ENCODE measurements around the gene CAPN11.

CAPN11 gene

DNA sequence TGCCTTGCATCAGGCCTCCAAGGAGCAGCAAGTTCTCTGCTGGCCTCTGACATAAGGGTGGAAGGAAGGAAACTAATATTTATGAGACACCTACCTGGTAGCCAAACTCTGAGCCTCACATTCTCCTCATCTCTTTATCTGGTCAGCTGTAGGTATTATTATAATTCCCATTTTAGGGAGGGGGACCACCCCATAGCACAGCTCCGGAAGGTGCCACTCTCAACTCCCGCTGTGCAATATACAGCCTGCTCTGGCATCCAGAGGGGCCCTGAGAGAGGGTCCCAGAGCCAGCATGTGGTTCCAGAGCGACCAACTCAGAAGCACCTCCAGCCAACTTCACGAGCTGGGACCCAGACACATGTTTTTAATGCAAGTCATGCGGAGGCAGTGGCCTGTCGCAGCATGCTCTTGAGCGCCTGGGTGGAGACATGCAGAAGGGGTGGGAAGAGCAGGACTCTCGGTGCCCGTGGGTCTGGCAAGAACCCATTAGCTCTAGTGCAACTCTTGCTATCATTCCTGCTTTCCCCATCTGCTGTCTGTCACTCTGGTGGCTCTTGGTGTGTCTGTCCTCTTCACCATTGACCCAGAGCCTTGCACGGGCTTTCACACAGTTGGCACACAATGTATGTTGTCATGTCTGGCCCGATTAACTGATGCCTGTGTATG, 43.2 kb downstream of the CAPN11 start:
- H3K4me2 ChIP-seq (ENCODE audit: low read depth, low read length, poor library complexity, severe bottlenecking): no peak overlapping the region
- no peaks in the 10 kb centered on the region for H3K27me3 ChIP-seq (ENCODE audit: low read length)
- TF ChIP-seq EZH2phosphoT487 (conservative IDR thresholded peaks at IDR 0.05; ENCODE audit: low read length): no peak
- TF ChIP-seq, protein P1, sequence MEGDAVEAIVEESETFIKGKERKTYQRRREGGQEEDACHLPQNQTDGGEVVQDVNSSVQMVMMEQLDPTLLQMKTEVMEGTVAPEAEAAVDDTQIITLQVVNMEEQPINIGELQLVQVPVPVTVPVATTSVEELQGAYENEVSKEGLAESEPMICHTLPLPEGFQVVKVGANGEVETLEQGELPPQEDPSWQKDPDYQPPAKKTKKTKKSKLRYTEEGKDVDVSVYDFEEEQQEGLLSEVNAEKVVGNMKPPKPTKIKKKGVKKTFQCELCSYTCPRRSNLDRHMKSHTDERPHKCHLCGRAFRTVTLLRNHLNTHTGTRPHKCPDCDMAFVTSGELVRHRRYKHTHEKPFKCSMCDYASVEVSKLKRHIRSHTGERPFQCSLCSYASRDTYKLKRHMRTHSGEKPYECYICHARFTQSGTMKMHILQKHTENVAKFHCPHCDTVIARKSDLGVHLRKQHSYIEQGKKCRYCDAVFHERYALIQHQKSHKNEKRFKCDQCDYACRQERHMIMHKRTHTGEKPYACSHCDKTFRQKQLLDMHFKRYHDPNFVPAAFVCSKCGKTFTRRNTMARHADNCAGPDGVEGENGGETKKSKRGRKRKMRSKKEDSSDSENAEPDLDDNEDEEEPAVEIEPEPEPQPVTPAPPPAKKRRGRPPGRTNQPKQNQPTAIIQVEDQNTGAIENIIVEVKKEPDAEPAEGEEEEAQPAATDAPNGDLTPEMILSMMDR (IDR thresholded peaks at IDR 0.05; ENCODE audit: insufficient read depth, low read length, poor library complexity, severe bottlenecking): no peak
- no peak overlapping the region for H3K4me3 ChIP-seq (ENCODE audit: insufficient read depth, low read length, poor library complexity, severe bottlenecking)
- no peak overlapping the region for H3K9ac ChIP-seq (ENCODE audit: low read length)
- H2AFZ ChIP-seq (ENCODE audit: low read depth, low read length, severe bottlenecking): no peak overlapping the region
- H4K20me1 ChIP-seq (ENCODE audit: low read depth, low read length): no peaks in the 10 kb centered on the region
- no peaks in the 10 kb centered on the region for H3K79me2 ChIP-seq (ENCODE audit: insufficient read depth, low read length)
- no peaks in the 10 kb centered on the region for H3K9me2 ChIP-seq (replicated peaks; ENCODE audit: insufficient read depth, low read length)
- no peak overlapping the region for H3K27ac ChIP-seq (ENCODE audit: low read depth, low read length)
- no peaks in the 10 kb centered on the region for H3K36me3 ChIP-seq (ENCODE audit: low read length)
- no peaks in the 10 kb centered on the region for H3F3A ChIP-seq (ENCODE audit: insufficient read depth)
- no peaks in the 10 kb centered on the region for H3K9me3 ChIP-seq (ENCODE audit: insufficient read depth, low read length)

DNA sequence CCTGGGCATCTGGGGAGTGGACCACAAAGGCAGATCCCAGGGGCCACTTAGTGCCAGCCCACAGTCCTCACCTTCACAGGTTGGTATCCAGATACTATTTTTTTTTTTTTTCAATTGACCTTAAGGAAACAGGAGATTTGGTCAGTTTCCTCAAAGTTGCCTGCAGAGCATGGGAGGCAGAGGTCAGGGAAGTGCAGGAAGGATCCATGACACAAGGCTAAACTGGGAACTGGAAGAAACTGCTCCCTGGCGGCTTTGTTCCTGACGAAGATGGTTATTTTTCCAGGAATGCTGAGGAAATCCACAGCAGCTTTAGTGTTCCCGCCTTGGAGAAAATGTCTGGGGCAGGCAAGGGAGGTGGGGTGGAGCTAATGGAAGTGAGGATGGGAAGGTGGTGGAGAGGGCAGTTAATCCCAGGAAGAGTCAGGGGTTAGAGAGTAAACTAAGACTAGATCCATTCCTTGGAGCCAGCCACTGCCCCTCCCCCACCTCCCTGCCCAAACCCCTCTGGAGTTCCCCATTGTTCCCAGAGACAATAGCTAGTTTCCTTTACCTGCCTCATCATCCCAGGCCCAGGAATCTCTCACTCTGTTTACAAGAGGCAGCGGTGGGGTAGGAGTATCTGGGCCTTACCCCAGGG, 43.8 kb downstream of the CAPN11 start:
- no peak overlapping the region for H3K27ac ChIP-seq (ENCODE audit: low read depth, low read length)
- H3K4me3 ChIP-seq (ENCODE audit: insufficient read depth, low read length, poor library complexity, severe bottlenecking): no peak overlapping the region
- no peaks in the 10 kb centered on the region for H3F3A ChIP-seq (ENCODE audit: insufficient read depth)
- H3K9me3 ChIP-seq (ENCODE audit: insufficient read depth, low read length): no peaks in the 10 kb centered on the region
- H3K27me3 ChIP-seq (ENCODE audit: low read length): no peaks in the 10 kb centered on the region
- no peak overlapping the region for H3K9ac ChIP-seq (ENCODE audit: low read length)
- H4K20me1 ChIP-seq (ENCODE audit: low read depth, low read length): no peaks in the 10 kb centered on the region
- H2AFZ ChIP-seq (ENCODE audit: low read depth, low read length, severe bottlenecking): no peak overlapping the region
- no peaks in the 10 kb centered on the region for H3K9me2 ChIP-seq (replicated peaks; ENCODE audit: insufficient read depth, low read length)
- no peak overlapping the region for H3K4me2 ChIP-seq (ENCODE audit: low read depth, low read length, poor library complexity, severe bottlenecking)
- no peak for TF ChIP-seq EZH2phosphoT487 (conservative IDR thresholded peaks at IDR 0.05; ENCODE audit: low read length)
- TF ChIP-seq, protein P1 (IDR thresholded peaks at IDR 0.05; ENCODE audit: insufficient read depth, low read length, poor library complexity, severe bottlenecking): no peak
- no peaks in the 10 kb centered on the region for H3K36me3 ChIP-seq (ENCODE audit: low read length)
- no peaks in the 10 kb centered on the region for H3K79me2 ChIP-seq (ENCODE audit: insufficient read depth, low read length)

DNA sequence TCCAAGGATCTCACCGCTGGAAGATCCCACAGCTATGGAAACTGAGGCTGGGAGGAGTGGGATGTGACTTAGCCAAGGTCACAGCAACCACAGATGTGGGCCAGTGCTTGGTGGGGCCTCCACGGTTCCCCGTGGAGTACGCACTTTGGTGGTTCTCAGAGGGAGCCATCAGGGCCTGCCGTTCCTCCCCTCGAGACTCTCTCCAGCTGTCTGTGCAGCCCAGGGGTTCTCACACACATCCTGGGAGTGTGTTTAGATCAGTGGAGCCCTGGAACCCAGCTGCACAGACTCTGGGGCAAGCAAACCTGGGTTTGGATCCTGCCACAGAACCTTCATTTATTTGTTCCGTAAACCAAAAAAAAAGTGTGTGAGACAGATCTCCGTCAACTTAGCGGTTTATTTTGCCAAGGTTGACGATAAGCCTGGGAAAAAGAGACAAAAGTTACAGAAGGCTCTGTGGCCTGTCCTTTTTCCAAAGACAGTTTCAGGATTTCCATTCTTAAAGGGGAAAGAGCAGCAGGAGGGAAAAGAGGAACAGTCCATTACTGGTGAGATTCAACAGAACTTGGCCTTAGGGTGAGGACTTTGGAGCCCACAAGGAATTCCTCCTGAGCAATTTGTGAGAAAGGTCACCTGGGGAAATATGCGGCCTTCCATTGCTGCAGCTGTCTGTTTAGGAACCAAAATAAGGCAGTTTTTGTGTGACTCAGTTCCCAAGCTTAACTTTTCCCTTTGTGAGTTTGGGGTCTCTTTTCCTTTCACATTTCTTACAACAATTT, 44.5 kb downstream of the CAPN11 start:
- Histone ChIP-seq H3K9ac (ENCODE audit: low read length) (no peak overlapping the region), H3K27ac (ENCODE audit: low read depth, low read length) (no peak overlapping the region)
- TF ChIP-seq EZH2phosphoT487 (conservative IDR thresholded peaks at IDR 0.05; ENCODE audit: low read length): no peak

More for the DNA sequence above, 44.5 kb downstream of the CAPN11 start:
- Histone ChIP-seq H4K20me1 (ENCODE audit: low read depth, low read length) (no peaks in the 10 kb centered on the region), H3K4me3 (ENCODE audit: insufficient read depth, low read length, poor library complexity, severe bottlenecking) (no peak overlapping the region), H3F3A (ENCODE audit: insufficient read depth) (no peaks in the 10 kb centered on the region), H3K4me2 (ENCODE audit: low read depth, low read length, poor library complexity, severe bottlenecking) (no peak overlapping the region), H3K9me3 (ENCODE audit: insufficient read depth, low read length) (no peaks in the 10 kb centered on the region), H3K9me2 (replicated peaks; ENCODE audit: insufficient read depth, low read length) (no peaks in the 10 kb centered on the region), H2AFZ (ENCODE audit: low read depth, low read length, severe bottlenecking) (no peak overlapping the region), H3K27me3 (ENCODE audit: low read length) (no peaks in the 10 kb centered on the region), H3K79me2 (ENCODE audit: insufficient read depth, low read length) (no peaks in the 10 kb centered on the region), H3K36me3 (ENCODE audit: low read length) (no peaks in the 10 kb centered on the region)

All from SU-DHL-6 (cell line).